Measurements from ENCODE around the gene CLMN. TPM values are rescaled to one million over a fixed set of nuclear protein-coding genes. Genes with fewer than 3 reads are reported as not detected.

Gene CLMN
- total RNA-seq, 3 donors from 2014 or later (not counting 1 experiment from before 2014, with no cell fraction given): 0.80 to 2.0 (median 1.8) TPM

DNA sequence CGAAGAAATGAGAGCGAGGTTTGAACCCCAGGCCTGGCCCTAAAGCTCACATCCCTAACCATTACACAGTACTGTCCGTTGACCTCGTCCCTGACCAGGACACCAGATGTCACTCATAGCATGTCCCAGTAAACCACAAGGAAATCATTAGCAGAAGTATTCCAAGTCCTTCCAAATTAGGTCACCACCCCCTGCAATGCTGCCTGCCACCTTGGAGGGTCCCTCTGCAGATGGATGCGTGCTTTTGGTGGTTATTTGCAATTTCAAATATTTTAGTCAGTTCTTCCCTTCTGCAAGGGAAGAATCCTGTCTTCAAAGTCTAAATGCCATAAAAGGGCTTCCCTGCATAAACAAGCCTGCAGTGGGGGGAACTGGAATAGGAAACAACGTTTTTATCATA, 71.3 kb downstream of the CLMN start:
- peaks cover 3 to 15% of the 10 kb centered on the region in 2 donors for H3K27me3 Mint-ChIP-seq (ENCODE audit: low read depth in 2 of 2)
- intact Hi-C loops (cut with micrococcal nuclease): no loop called here
- WGBS (ENCODE audit: insufficient coverage): 81% methylated on average over 5 of the region's 6 CpGs

DNA sequence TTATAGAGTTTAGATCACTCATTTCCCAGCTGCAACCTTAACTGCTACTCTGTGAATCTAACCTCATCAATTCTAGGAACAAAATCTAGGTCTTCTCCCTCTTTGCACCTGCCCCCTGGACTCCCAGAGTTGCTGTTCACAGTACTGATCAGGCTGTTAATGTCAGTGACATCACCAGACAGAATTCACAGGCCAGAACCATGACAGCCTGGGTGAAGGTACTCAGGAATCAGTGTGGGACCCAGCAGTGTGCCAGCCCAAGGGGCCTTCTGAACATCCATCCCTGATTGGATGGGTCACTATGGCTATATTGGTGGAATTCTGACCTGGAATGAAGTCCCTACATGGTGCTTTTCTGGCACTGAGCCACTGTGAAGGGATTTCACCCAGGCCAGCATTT, 72.8 kb downstream of the CLMN start:
- no peaks in the 10 kb centered on the region for H3K27me3 ChIP-seq (ENCODE audit: control insufficient read depth, insufficient read depth, low read length)
- no peaks in the 10 kb centered on the region for H3K36me3 ChIP-seq (ENCODE audit: control insufficient read depth, insufficient read depth, low read length)
- intact Hi-C loops (cut with micrococcal nuclease): no loop called here
- TF ChIP-seq, protein P1, sequence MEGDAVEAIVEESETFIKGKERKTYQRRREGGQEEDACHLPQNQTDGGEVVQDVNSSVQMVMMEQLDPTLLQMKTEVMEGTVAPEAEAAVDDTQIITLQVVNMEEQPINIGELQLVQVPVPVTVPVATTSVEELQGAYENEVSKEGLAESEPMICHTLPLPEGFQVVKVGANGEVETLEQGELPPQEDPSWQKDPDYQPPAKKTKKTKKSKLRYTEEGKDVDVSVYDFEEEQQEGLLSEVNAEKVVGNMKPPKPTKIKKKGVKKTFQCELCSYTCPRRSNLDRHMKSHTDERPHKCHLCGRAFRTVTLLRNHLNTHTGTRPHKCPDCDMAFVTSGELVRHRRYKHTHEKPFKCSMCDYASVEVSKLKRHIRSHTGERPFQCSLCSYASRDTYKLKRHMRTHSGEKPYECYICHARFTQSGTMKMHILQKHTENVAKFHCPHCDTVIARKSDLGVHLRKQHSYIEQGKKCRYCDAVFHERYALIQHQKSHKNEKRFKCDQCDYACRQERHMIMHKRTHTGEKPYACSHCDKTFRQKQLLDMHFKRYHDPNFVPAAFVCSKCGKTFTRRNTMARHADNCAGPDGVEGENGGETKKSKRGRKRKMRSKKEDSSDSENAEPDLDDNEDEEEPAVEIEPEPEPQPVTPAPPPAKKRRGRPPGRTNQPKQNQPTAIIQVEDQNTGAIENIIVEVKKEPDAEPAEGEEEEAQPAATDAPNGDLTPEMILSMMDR (IDR thresholded peaks at IDR 0.05): no peak
- ATAC-seq (no peak), DNase-seq (no peak)
- H3K27ac ChIP-seq (ENCODE audit: low read length): no peak overlapping the region
- Mint-ChIP-seq H3K27ac (no peak overlapping the region), H3K4me1 (no peaks in the 10 kb centered on the region), H3K9me3 (peaks cover 0 to 4% of the 10 kb centered on the region in 2 donors), H3K36me3 (no peaks in the 10 kb centered on the region), H3K4me3 (no peak overlapping the region), H3K27me3 (ENCODE audit: low read depth in 2 of 2) (peaks cover 3 to 15% of the 10 kb centered on the region in 2 donors)
- H3K4me3 ChIP-seq (ENCODE audit: low read length): no peak overlapping the region
- no peaks in the 10 kb centered on the region for H3K9me3 ChIP-seq (ENCODE audit: control insufficient read depth, insufficient read depth, low read length)
- no peaks in the 10 kb centered on the region for H3K4me1 ChIP-seq (ENCODE audit: control insufficient read depth, insufficient read depth, low read length)

More for the DNA sequence above, 71.3 kb downstream of the CLMN start:
- Mint-ChIP-seq H3K4me3 (no peak overlapping the region), H3K27ac (no peak overlapping the region), H3K36me3 (no peaks in the 10 kb centered on the region), H3K4me1 (no peaks in the 10 kb centered on the region), H3K9me3 (peaks cover 0 to 4% of the 10 kb centered on the region in 2 donors)
- no peak for ATAC-seq
- Histone ChIP-seq H3K36me3 (ENCODE audit: control insufficient read depth, insufficient read depth, low read length) (no peaks in the 10 kb centered on the region), H3K27ac (ENCODE audit: low read length) (no peak overlapping the region), H3K4me1 (ENCODE audit: control insufficient read depth, insufficient read depth, low read length) (no peaks in the 10 kb centered on the region), H3K4me3 (ENCODE audit: low read length) (no peak overlapping the region), H3K9me3 (ENCODE audit: control insufficient read depth, insufficient read depth, low read length) (no peaks in the 10 kb centered on the region), H3K27me3 (ENCODE audit: control insufficient read depth, insufficient read depth, low read length) (no peaks in the 10 kb centered on the region)
- TF ChIP-seq, protein P1 (IDR thresholded peaks at IDR 0.05): no peak
- DNase-seq: no peak

DNA sequence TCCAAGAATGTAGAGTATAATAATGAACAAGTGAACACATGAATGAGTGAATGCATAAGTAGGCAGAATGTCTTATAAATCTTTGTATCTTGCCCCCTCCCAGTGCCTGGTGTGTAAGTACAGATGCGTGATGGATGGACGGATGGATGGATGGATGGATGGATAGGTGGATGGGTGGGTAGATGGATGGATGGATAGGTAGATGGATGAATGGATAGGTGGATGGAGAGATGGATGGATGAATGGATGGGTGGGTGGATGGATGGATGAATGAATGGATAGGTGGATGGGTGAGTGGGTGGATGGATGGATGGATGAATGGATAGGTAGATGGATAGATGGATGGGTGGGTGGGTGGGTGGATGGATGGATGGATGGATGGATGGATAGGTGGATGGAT, 74.4 kb downstream of the CLMN start:
- Mint-ChIP-seq H3K36me3 (no peaks in the 10 kb centered on the region), H3K4me1 (no peaks in the 10 kb centered on the region), H3K9me3 (peaks cover 0 to 4% of the 10 kb centered on the region in 2 donors), H3K27me3 (ENCODE audit: low read depth in 2 of 2) (peaks cover 3 to 16% of the 10 kb centered on the region in 2 donors), H3K27ac (no peak overlapping the region), H3K4me3 (no peak overlapping the region)
- TF ChIP-seq, protein P1 (IDR thresholded peaks at IDR 0.05): no peak
- H3K27me3 ChIP-seq (ENCODE audit: control insufficient read depth, insufficient read depth, low read length): no peaks in the 10 kb centered on the region
- no peak overlapping the region for H3K27ac ChIP-seq (ENCODE audit: low read length)
- ATAC-seq: no peak
- 95% methylated on average over 2 of the region's 2 CpGs for WGBS (ENCODE audit: insufficient coverage)
- no peaks in the 10 kb centered on the region for H3K9me3 ChIP-seq (ENCODE audit: control insufficient read depth, insufficient read depth, low read length)
- H3K4me1 ChIP-seq (ENCODE audit: control insufficient read depth, insufficient read depth, low read length): no peaks in the 10 kb centered on the region
- no peak for DNase-seq
- intact Hi-C loops (cut with micrococcal nuclease): no loop called here
- H3K36me3 ChIP-seq (ENCODE audit: control insufficient read depth, insufficient read depth, low read length): no peaks in the 10 kb centered on the region
- H3K4me3 ChIP-seq (ENCODE audit: low read length): no peak overlapping the region

DNA sequence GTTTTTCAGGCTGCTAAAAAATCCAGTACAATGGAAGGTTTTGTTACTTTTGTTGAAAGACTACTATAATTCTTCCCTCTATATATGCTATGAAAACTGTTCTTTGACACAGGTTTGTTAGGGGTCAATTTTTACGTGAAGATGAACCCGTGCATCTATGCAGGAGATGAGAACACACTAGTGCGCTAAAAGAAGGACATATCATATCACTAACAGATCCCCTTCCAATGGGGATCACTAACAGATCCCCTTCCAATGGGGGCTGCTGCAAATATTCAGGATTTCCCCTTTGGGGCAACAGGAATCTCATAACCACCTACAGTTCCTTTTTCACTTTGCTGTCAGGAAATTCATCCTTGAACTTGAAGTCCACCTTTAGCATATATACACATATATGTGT, 75.1 kb downstream of the CLMN start:
- Histone ChIP-seq H3K4me1 (ENCODE audit: control insufficient read depth, insufficient read depth, low read length) (no peaks in the 10 kb centered on the region), H3K36me3 (ENCODE audit: control insufficient read depth, insufficient read depth, low read length) (no peaks in the 10 kb centered on the region), H3K27ac (ENCODE audit: low read length) (no peak overlapping the region), H3K9me3 (ENCODE audit: control insufficient read depth, insufficient read depth, low read length) (no peaks in the 10 kb centered on the region), H3K4me3 (ENCODE audit: low read length) (no peak overlapping the region), H3K27me3 (ENCODE audit: control insufficient read depth, insufficient read depth, low read length) (no peaks in the 10 kb centered on the region)
- peaks cover 0 to 4% of the 10 kb centered on the region in 2 donors for H3K9me3 Mint-ChIP-seq
- DNase-seq (no peak), ATAC-seq (no peak)
- 97% methylated on average over 3 of the region's 3 CpGs for WGBS (ENCODE audit: insufficient coverage)
- H3K27me3 Mint-ChIP-seq (ENCODE audit: low read depth in 2 of 2): peaks cover 3 to 16% of the 10 kb centered on the region in 2 donors
- no peak overlapping the region for H3K4me3 Mint-ChIP-seq
- H3K27ac Mint-ChIP-seq: no peak overlapping the region
- TF ChIP-seq, protein P1 (IDR thresholded peaks at IDR 0.05): no peak
- intact Hi-C loops (cut with micrococcal nuclease): no loop called here
- no peaks in the 10 kb centered on the region for H3K36me3 Mint-ChIP-seq
- H3K4me1 Mint-ChIP-seq: no peaks in the 10 kb centered on the region

Data from natural killer cell (primary cell).